GM12891 (cell line): ENCODE data around the gene C4orf50.

ENCODE experiments used
- POLR2A ChIP-seq: IDR thresholded peaks from 2 replicates; pipeline ENCODE4 v1.6.1; 2011; ENCODE audit warnings: low read depth, low read length, control low read depth
- POLR2AphosphoS5 ChIP-seq: IDR thresholded peaks from 2 replicates; pipeline ENCODE4 v1.6.1; 2011; ENCODE audit warnings: low read depth, low read length, control low read depth

- no peak for TF ChIP-seq POLR2AphosphoS5
- no peak for TF ChIP-seq POLR2A
Observed at GRCh38 chr4:5930456-5930855, 87.8 kb downstream of the C4orf50 start.
